H1 (cell line): Measurements from ENCODE around the gene CEMIP2. TPM values are rescaled to one million over a fixed set of nuclear protein-coding genes. Genes with fewer than 3 reads are reported as not detected.

ENCODE experiments used
- CTCF ChIA-PET: fragments of 300-600 bp; sonication (Branson Sonifier 250); formaldehyde crosslinking; loops from one replicate; lab custom pipeline; 2021; ENCODE audit not compliant: partially characterized antibody; lab: Charles Lee
- POLR2A ChIA-PET: fragments of 300-600 bp; sonication (Branson Sonifier 250); formaldehyde crosslinking; loops from one replicate; lab custom pipeline; 2021; ENCODE audit warnings: inconsistent platforms; ENCODE audit not compliant: partially characterized antibody; lab: Charles Lee
- DNase-seq, 2 experiments: peaks; one replicate each; pipeline versions ENCODE4 v3.0.0 to v3.0.0-alpha.2; 2010 to 2022; ENCODE audit warnings: low spot score in 2 of 2, low read depth in 1 of 2, mixed read lengths in 1 of 2
- FAIRE-seq: peaks from 2 replicates; lab custom pipeline; 2011; peaks lifted over from hg19 to GRCh38; lab: Jason Lieb, UNC
- H2AFZ ChIP-seq: 2 replicates; pipeline ENCODE4 v1.8.1; 2012; ENCODE audit warnings: low read length, inconsistent platforms
- H2AK5ac ChIP-seq: 2 replicates; pipeline ENCODE4 v1.6.1; 2013; ENCODE audit warnings: low read depth, low read length
- H2BK120ac ChIP-seq: replicated peaks from 2 replicates; pipeline ENCODE3; 2013; ENCODE audit warnings: low read depth, low read length, inconsistent platforms
- H2BK12ac ChIP-seq: 2 replicates; pipeline ENCODE4 v1.6.1; 2013; ENCODE audit warnings: low read depth, low read length
- H2BK15ac ChIP-seq: 2 replicates; pipeline ENCODE4 v1.6.1; 2013; ENCODE audit warnings: low read length
- H2BK20ac ChIP-seq: 2 replicates; pipeline ENCODE4 v1.6.1; 2013; ENCODE audit warnings: low read length
- H2BK5ac ChIP-seq: 2 replicates; pipeline ENCODE4 v1.6.1; 2013; ENCODE audit warnings: low read depth, low read length
- H3K14ac ChIP-seq: 2 replicates; pipeline ENCODE4 v1.6.1; 2013; ENCODE audit warnings: inconsistent platforms; ENCODE audit not compliant: insufficient read length
- H3K18ac ChIP-seq: 2 replicates; pipeline ENCODE4 v1.6.1; 2013; ENCODE audit warnings: low read length; ENCODE audit errors: extremely low read depth
- H3K23ac ChIP-seq: 2 replicates; pipeline ENCODE4 v1.6.1; 2013; ENCODE audit warnings: inconsistent platforms; ENCODE audit not compliant: insufficient read length
- H3K23me2 ChIP-seq: 2 replicates; pipeline ENCODE4 v1.6.1; 2013; ENCODE audit warnings: low read depth, low read length
- H3K27ac ChIP-seq: 2 replicates; pipeline ENCODE4 v1.6.1; 2011; ENCODE audit warnings: low read depth, low read length, inconsistent platforms
- H3K27me3 ChIP-seq, 4 experiments: replicated peaks in 1 of 4; 1 replicate in 1 of 4; 2 replicates in 3 of 4; pipeline versions ENCODE4 v1.6.1 to v1.8.1; 2011 to 2013; ENCODE audit warnings: low read length in 3 of 4, mild to moderate bottlenecking in 3 of 4, inconsistent platforms in 2 of 4, mixed read lengths in 2 of 4, moderate library complexity in 1 of 4; ENCODE audit not compliant: control insufficient read depth in 3 of 4, insufficient read depth in 3 of 4; ENCODE audit errors: extremely low read depth in 1 of 4
- H3K36me3 ChIP-seq, 4 experiments: 2 replicates each; pipeline versions ENCODE4 v1.6.1 to v1.8.1; 2011 to 2013; ENCODE audit warnings: mild to moderate bottlenecking in 4 of 4, low read length in 3 of 4, moderate library complexity in 2 of 4, control low read depth in 1 of 4, inconsistent platforms in 1 of 4; ENCODE audit not compliant: insufficient read depth in 4 of 4, control insufficient read depth in 2 of 4
- H3K4ac ChIP-seq: replicated peaks from 2 replicates; pipeline ENCODE3; 2013; ENCODE audit warnings: low read length, low read depth, mixed read lengths, inconsistent platforms; ENCODE audit not compliant: insufficient read length
- H3K4me1 ChIP-seq, 4 experiments: replicated peaks in 1 of 4; 1 replicate in 1 of 4; 2 replicates in 3 of 4; pipeline versions ENCODE4 v1.6.1 to v1.8.1; 2011 to 2013; ENCODE audit warnings: low read length in 3 of 4, inconsistent platforms in 2 of 4, mixed read lengths in 1 of 4; ENCODE audit not compliant: insufficient read depth in 4 of 4, control insufficient read depth in 3 of 4
- H3K4me2 ChIP-seq, 2 experiments: 2 replicates each; pipeline versions ENCODE4 v1.6.1 to v1.8.1; 2011 to 2013; ENCODE audit warnings: low read depth in 2 of 2, low read length in 2 of 2, control low read depth in 1 of 2, inconsistent platforms in 1 of 2, mild to moderate bottlenecking in 1 of 2; ENCODE audit not compliant: insufficient read depth in 1 of 2
- H3K4me3 ChIP-seq, 4 experiments: fragments of 200-600, 300-600 bp in 1 of 4; sonication (generic), shearing (Covaris generic), sonication (Bioruptor Twin) in 1 of 4; 2 replicates each; pipeline versions ENCODE4 v1.5.1 to v1.8.1; 2011 to 2016; ENCODE audit warnings: low read length in 4 of 4, low read depth in 3 of 4, control low read depth in 2 of 4, inconsistent platforms in 2 of 4, mild to moderate bottlenecking in 2 of 4, mixed read lengths in 1 of 4, moderate library complexity in 1 of 4; ENCODE audit not compliant: insufficient read depth in 2 of 4; ENCODE audit errors: extremely low read depth in 1 of 4
- H3K56ac ChIP-seq: replicated peaks from 2 replicates; pipeline ENCODE3; 2013; ENCODE audit warnings: low read depth, mild to moderate bottlenecking, mixed read lengths, low read length, inconsistent platforms; ENCODE audit not compliant: insufficient read length
- H3K79me1 ChIP-seq: 2 replicates; pipeline ENCODE4 v1.6.1; 2013; ENCODE audit warnings: low read depth, low read length, control low read depth
- H3K79me2 ChIP-seq, 2 experiments: 2 replicates each; pipeline versions ENCODE4 v1.6.1 to v1.8.1; 2012 to 2013; ENCODE audit warnings: low read length in 2 of 2, mild to moderate bottlenecking in 2 of 2, inconsistent platforms in 1 of 2; ENCODE audit not compliant: insufficient read depth in 2 of 2, control insufficient read depth in 1 of 2
- H3K9ac ChIP-seq, 4 experiments: replicated peaks in 1 of 4; 1 replicate in 1 of 4; 2 replicates in 3 of 4; pipeline versions ENCODE4 v1.6.1 to v1.8.1; 2011 to 2013; ENCODE audit warnings: low read depth in 3 of 4, low read length in 3 of 4, control low read depth in 2 of 4, mild to moderate bottlenecking in 2 of 4, moderate library complexity in 2 of 4, inconsistent platforms in 1 of 4; ENCODE audit errors: extremely low read depth in 1 of 4
- H3K9me3 ChIP-seq, 2 experiments: 2 replicates each; pipeline versions ENCODE4 v1.6.1 to v1.8.1; 2012 to 2013; ENCODE audit warnings: mild to moderate bottlenecking in 2 of 2, moderate library complexity in 2 of 2, control low read depth in 1 of 2, inconsistent platforms in 1 of 2, low read depth in 1 of 2, low read length in 1 of 2, mixed read lengths in 1 of 2; ENCODE audit not compliant: insufficient read depth in 2 of 2
- H4K20me1 ChIP-seq, 2 experiments: replicated peaks in 1 of 2; 2 replicates each; pipeline versions ENCODE3 to v1.8.1; 2011 to 2013; ENCODE audit warnings: inconsistent platforms in 2 of 2, low read length in 2 of 2, mild to moderate bottlenecking in 1 of 2; ENCODE audit not compliant: insufficient read depth in 2 of 2, control insufficient read depth in 1 of 2
- H4K5ac ChIP-seq: 2 replicates; pipeline ENCODE4 v1.6.1; 2013; ENCODE audit warnings: low read length, low read depth, mixed read lengths, inconsistent platforms; ENCODE audit not compliant: insufficient read length
- H4K8ac ChIP-seq: 2 replicates; pipeline ENCODE4 v1.8.0; 2013; ENCODE audit warnings: mild to moderate bottlenecking, moderate library complexity, low read length, inconsistent platforms; ENCODE audit not compliant: insufficient read depth; ENCODE audit errors: extremely low read depth
- H4K91ac ChIP-seq: replicated peaks from 2 replicates; pipeline ENCODE3; 2013; ENCODE audit warnings: low read length, mixed read lengths, inconsistent platforms; ENCODE audit not compliant: insufficient read length
- CHD2 ChIP-seq: IDR thresholded peaks from 2 replicates; pipeline ENCODE4 v1.6.1; 2012; ENCODE audit warnings: low read length, improper control_type of control experiment
- KDM5A ChIP-seq: fragments of 200-600 bp; IDR thresholded peaks from 2 replicates; pipeline ENCODE4 v1.7.1; 2012; ENCODE audit warnings: mild to moderate bottlenecking, low read length, inconsistent platforms, mixed read lengths
- POLR2A ChIP-seq, 2 experiments: IDR thresholded peaks; 1 replicate in 1 of 2; 2 replicates in 1 of 2; pipeline ENCODE4 v1.6.1; 2011; ENCODE audit warnings: low read depth in 2 of 2, low read length in 2 of 2, mild to moderate bottlenecking in 2 of 2; ENCODE audit errors: control extremely low read depth in 1 of 2
- TCF12 ChIP-seq: IDR thresholded peaks from 2 replicates; pipeline ENCODE4 v1.6.1; 2011; ENCODE audit warnings: low read depth, mild to moderate bottlenecking, low read length
- WGBS, 2 experiments: shearing (Covaris generic) in 1 of 2; methylation state at CpG; one replicate each; pipeline versions ENCODE4 v1.1.6 to v1.1.7; 2013 to 2015; ENCODE audit warnings: low lambda C conversion rate in 2 of 2, mixed read lengths in 2 of 2, inconsistent platforms in 1 of 2, low coverage in 1 of 2, missing lambda C conversion rate in 1 of 2; ENCODE audit not compliant: insufficient replicate concordance in 2 of 2, insufficient coverage in 1 of 2, insufficient read length in 1 of 2; ENCODE audit errors: extremely low coverage in 1 of 2, missing lambda C conversion rate in 1 of 2; 5-methylcytosine and 5-hydroxymethylcytosine counted together
- polyA plus RNA-seq, 7 experiments: library from polyadenylated mRNA; depleted of rRNA in 3 of 7; stranded (reverse) in 5 of 7; unstranded in 2 of 7; fragments of >200 nt in 5 of 7; fragments of 200-250 nt in 2 of 7; gene quantifications; 1 replicate in 5 of 7; 2 replicates in 1 of 7; 4 replicates in 1 of 7; pipeline versions ENCODE4 v1.2.1 to v1.2.3, GENCODE V29; 2011 to 2013; ENCODE audit warnings: missing spikeins in 2 of 7, mixed read lengths in 2 of 7
- total RNA-seq: library from RNA; stranded (reverse); fragmentation: NEBNext Ultra II Directional; extraction: Animal tissue kit (Norgen Biotek cat#: 25700); gene quantifications from 2 replicates; pipeline ENCODE4 v1.2.1, GENCODE V29; 2021

Gene CEMIP2
- total and polyA plus RNA-seq, 2 of the 8 experiments (the other 6 are each of a cell fraction or from before 2014, with no cell fraction given): 25.2 to 52.1 TPM

- DNase-seq: no peak
- no peak overlapping the region for H2BK120ac ChIP-seq
- no peaks in the 10 kb centered on the region for H3K79me2 ChIP-seq
- H2BK12ac ChIP-seq: no peak overlapping the region
- H3K4me2 ChIP-seq: no peak overlapping the region
- no peak overlapping the region for H2BK20ac ChIP-seq
- no peaks in the 10 kb centered on the region for H4K20me1 ChIP-seq
- no peak overlapping the region for H4K5ac ChIP-seq
- no peaks in the 10 kb centered on the region; a peak in 1 of 7 replicates for H3K27me3 ChIP-seq
- no peak overlapping the region for H3K4me3 ChIP-seq
- 90% methylated on average over 7 of the region's 7 CpGs; no CpG with 5 or more reads in 1 of the 2 experiments for WGBS, 2 experiments
- no peak overlapping the region for H2AFZ ChIP-seq
- H4K91ac ChIP-seq: no peak overlapping the region
- no peak overlapping the region for H3K4ac ChIP-seq
- no peak for FAIRE-seq
- no peak overlapping the region for H3K56ac ChIP-seq
- H2BK15ac ChIP-seq: no peak overlapping the region
- no peak overlapping the region for H3K14ac ChIP-seq
- no peaks in the 10 kb centered on the region for H3K4me1 ChIP-seq
- POLR2A ChIA-PET: no interaction called here
- CTCF ChIA-PET: interaction anchor here (0.6 to 4.0 kb wide), 4 partner anchors 10 to 353 kb away, joined by 3 to 22 read pairs (median 6); no protein-coding TSS in a partner anchor
- no peaks in the 10 kb centered on the region for H3K36me3 ChIP-seq
- H3K9me3 ChIP-seq: no peaks in the 10 kb centered on the region
- H3K27ac ChIP-seq: no peak overlapping the region
- no peak overlapping the region for H3K23ac ChIP-seq
- no peaks in the 10 kb centered on the region for H3K23me2 ChIP-seq
- no peak overlapping the region for H4K8ac ChIP-seq
- no peak overlapping the region for H3K9ac ChIP-seq
- H2AK5ac ChIP-seq: no peak overlapping the region
- H2BK5ac ChIP-seq: no peak overlapping the region
- no peak overlapping the region for H3K18ac ChIP-seq
- TF ChIP-seq KDM5A (no peak), TCF12 (no peak), CHD2 (no peak), POLR2A (IDR thresholded peaks at IDR 0.05; ENCODE audit: control extremely low read depth in 1 of 2, low read depth in 2 of 2, low read length in 2 of 2) (no peak)
- no peaks in the 10 kb centered on the region for H3K79me1 ChIP-seq
These were observed 129.7 kb downstream of the CEMIP2 start for GRCh38 chr9:71638627-71639026.
